ENCODE results near the gene STYXL1.

GRCh38 chr7:76050545-76050944 lies 2.7 kb upstream of the STYXL1 start:
- no peak for TF ChIP-seq CTCF (conservative IDR thresholded peaks at IDR 0.05)
- TF ChIP-seq ZFX (IDR thresholded peaks at IDR 0.05): no peak

All from C4-2B (cell line).